Left lung (tissue), 10 donors: Measurements from ENCODE around the gene PSME1. TPM values are rescaled to one million over a fixed set of nuclear protein-coding genes. Genes with fewer than 3 reads are reported as not detected.
A peak's percentile ranks its signal among the peaks of the same experiment; 100 is the strongest.

Experiments
- ATAC-seq: fragments of 200-7000 bp; cut with Tn5 transposase; one replicate; pipeline ENCODE4 v1.9.1; 2020; ENCODE audit warnings: moderate library complexity
- DNase-seq, 4 donors: peaks; one replicate each; pipeline ENCODE4 v3.0.0-alpha.2; 2013 to 2020
- H3K27ac ChIP-seq, 2 donors: fragments of 200-600 bp; sonication (generic) in 1 of 2; one replicate each; pipeline versions ENCODE4 v1.5.0 to v1.8.0; 2020 to 2021
- H3K27me3 ChIP-seq, 2 donors: fragments of 200-600 bp; sonication (generic) in 1 of 2; one replicate each; pipeline versions ENCODE4 v1.5.0 to v1.8.0; 2020 to 2021
- H3K36me3 ChIP-seq, 2 donors: fragments of 200-600 bp; sonication (generic) in 1 of 2; one replicate each; pipeline versions ENCODE4 v1.5.0 to v1.8.0; 2020 to 2021
- H3K4me1 ChIP-seq, 2 donors: fragments of 200-600 bp; one replicate each; pipeline ENCODE4 v1.8.0; 2021
- H3K4me3 ChIP-seq, 2 donors: fragments of 200-600 bp; sonication (generic) in 1 of 2; one replicate each; pipeline versions ENCODE4 v1.5.0 to v1.8.0; 2020 to 2021; ENCODE audit warnings: mild to moderate bottlenecking in 1 of 2
- H3K9me3 ChIP-seq, 2 donors: fragments of 200-600 bp; sonication (generic) in 1 of 2; one replicate each; pipeline versions ENCODE4 v1.5.0 to v1.8.0; 2020 to 2021
- CTCF ChIP-seq, 2 donors: fragments of 200-600 bp; sonication (generic) in 1 of 2; IDR thresholded peaks; one replicate each; pipeline versions ENCODE4 v1.5.0 to v1.8.0; 2021; ENCODE audit warnings: antibody characterized with exemption in 2 of 2
- intact Hi-C, 2 donors: fragments of 100-400 bp; cut with DNase I; formaldehyde crosslinking; loops; one replicate each; pipeline versions ENCODE4 v1.11.2 to v1.14.2; 2022
- polyA plus RNA-seq, 6 donors: library from polyadenylated mRNA; unstranded; fragments of 120-200 nt; gene quantifications; one replicate each; pipeline ENCODE4 v1.2.1, GENCODE V29; 2013; ENCODE audit not compliant: insufficient read length in 6 of 6
- total RNA-seq, 2 donors: library from RNA; stranded (reverse); fragmentation: NEBNext Ultra II Directional; extraction: Animal tissue kit (Norgen Biotek cat#: 25700); gene quantifications; one replicate each; pipeline ENCODE4 v1.2.1, GENCODE V29; 2021
- donor health status: DM: no; HTN: yes; CAD: no.
- donor health status: DM: no; HTN: no; CAD: no.

Gene PSME1
- total and polyA plus RNA-seq, 8 donors, result 189 to 236 (median 212) TPM

GRCh38 chr14:24098927-24099813 is 36.8 kb upstream of the PSME1 start:
- Histone ChIP-seq H3K36me3 (peaks cover 0 to 68% of the 10 kb centered on the region in 2 donors), H3K9me3 (no peaks in the 10 kb centered on the region), H3K27ac (no peak overlapping the region), H3K27me3 (no peaks in the 10 kb centered on the region), H3K4me3 (no peak overlapping the region), H3K4me1 (peaks cover 2 to 33% of the 10 kb centered on the region in 2 donors)
- DNase-seq (peak in 2 of 4 donors; percentile 32 to 69), ATAC-seq (no peak)
- intact Hi-C loops, result loop anchor here in 1 of 2 donors (10.0 kb wide), 1 partner anchor 84 kb away; no protein-coding TSS in a partner anchor
- TF ChIP-seq CTCF (IDR thresholded peaks at IDR 0.05), result no peak

- no peak for ATAC-seq
- peaks cover 0 to 68% of the 10 kb centered on the region in 2 donors for H3K36me3 ChIP-seq
- intact Hi-C loops, result no loop called here
Observed at GRCh38 chr14:24100197-24100981, 35.6 kb upstream of the PSME1 start.

GRCh38 chr14:24100982-24101494 is 35.0 kb upstream of the PSME1 start:
- Histone ChIP-seq H3K9me3 (no peaks in the 10 kb centered on the region), H3K4me1 (peaks cover 0 to 19% of the 10 kb centered on the region in 2 donors), H3K27me3 (no peaks in the 10 kb centered on the region), H3K27ac (no peak overlapping the region), H3K36me3 (peaks cover 0 to 68% of the 10 kb centered on the region in 2 donors), H3K4me3 (no peak overlapping the region)
- intact Hi-C loops, result no loop called here
- ATAC-seq (no peak), DNase-seq (peak in 1 of 4 donors; percentile 31)
- no peak for TF ChIP-seq CTCF (IDR thresholded peaks at IDR 0.05)

More at GRCh38 chr14:24100197-24100981, 35.6 kb upstream of the PSME1 start:
- Histone ChIP-seq H3K9me3 (no peaks in the 10 kb centered on the region), H3K4me3 (no peak overlapping the region), H3K27ac (no peak overlapping the region), H3K4me1 (peaks cover 0 to 25% of the 10 kb centered on the region in 2 donors), H3K27me3 (no peaks in the 10 kb centered on the region)
- DNase-seq, result peak in 1 of 4 donors; percentile 22
- no peak for TF ChIP-seq CTCF (IDR thresholded peaks at IDR 0.05)

- H3K4me1 ChIP-seq, result peaks cover 0 to 19% of the 10 kb centered on the region in 2 donors
- ATAC-seq (no peak), DNase-seq (peak in 1 of 4 donors; percentile 32)
- H3K36me3 ChIP-seq, result peaks cover 0 to 63% of the 10 kb centered on the region in 2 donors
- H3K9me3 ChIP-seq, result no peaks in the 10 kb centered on the region
- TF ChIP-seq CTCF (IDR thresholded peaks at IDR 0.05), result no peak
- no peaks in the 10 kb centered on the region for H3K27me3 ChIP-seq
- H3K27ac ChIP-seq, result no peak overlapping the region
- H3K4me3 ChIP-seq, result no peak overlapping the region
- intact Hi-C loops, result no loop called here
Observed at GRCh38 chr14:24102357-24103048, 33.5 kb upstream of the PSME1 start.
